Activated CD4-positive, alpha-beta memory T cell treated with anti-CD3 and anti-CD28 coated beads, Interleukin-2, amount 10 ng/mL, durations not matched to agents 7 days and 5 days (primary cell): ENCODE measurements around the gene PASD1. TPM values are rescaled to one million over a fixed set of nuclear protein-coding genes. Genes with fewer than 3 reads are reported as not detected.

Experiments used
- CTCF ChIA-PET: fragments of 350-600 bp; sonication (Branson Sonifier 250); formaldehyde crosslinking; loops from one replicate; lab custom pipeline; 2021; ENCODE audit warnings: antibody characterized with exemption, inconsistent platforms; lab: Charles Lee
- POLR2A ChIA-PET: fragments of 350-600 bp; sonication (Branson Sonifier 250); formaldehyde crosslinking; loops from one replicate; lab custom pipeline; 2021; ENCODE audit warnings: antibody characterized with exemption; lab: Charles Lee
- DNase-seq: peaks from one replicate; pipeline ENCODE4 v3.0.0-alpha.2; 2020
- H3K27ac Mint-ChIP-seq: one replicate; pipeline ENCODE4 v1.8.0; 2021; ENCODE audit warnings: mild to moderate bottlenecking, mixed read lengths
- H3K27me3 Mint-ChIP-seq: one replicate; pipeline ENCODE4 v1.8.0; 2021; ENCODE audit warnings: mixed read lengths
- H3K36me3 Mint-ChIP-seq: one replicate; pipeline ENCODE4 v1.8.0; 2021; ENCODE audit warnings: low read depth, mixed read lengths
- H3K4me1 Mint-ChIP-seq: one replicate; pipeline ENCODE4 v1.8.0; 2021; ENCODE audit warnings: mixed read lengths
- H3K4me3 Mint-ChIP-seq: one replicate; pipeline ENCODE4 v1.8.0; 2021; ENCODE audit warnings: mild to moderate bottlenecking, mixed read lengths
- H3K9me3 Mint-ChIP-seq: one replicate; pipeline ENCODE4 v1.8.0; 2021; ENCODE audit warnings: mixed read lengths
- total RNA-seq, 2 experiments: library from RNA; stranded (reverse); gene quantifications; one replicate each; pipeline ENCODE4 v1.2.3, GENCODE V29; 2021

Gene PASD1
- total RNA-seq, 2 experiments from 2014 or later: not detected

- no peaks in the 10 kb centered on the region for H3K4me1 Mint-ChIP-seq
- peaks cover 4% of the 10 kb centered on the region for H3K27me3 Mint-ChIP-seq
- no peaks in the 10 kb centered on the region for H3K36me3 Mint-ChIP-seq
- DNase-seq: no peak
- ChIA-PET CTCF (no interaction called here), POLR2A (no interaction called here)
- no peak overlapping the region for H3K4me3 Mint-ChIP-seq
- no peaks in the 10 kb centered on the region for H3K9me3 Mint-ChIP-seq
- no peak overlapping the region for H3K27ac Mint-ChIP-seq
Measured at GRCh38 chrX:151714362-151714761, 150.9 kb downstream of the PASD1 start.

GRCh38 chrX:151715752-151716151, 152.3 kb downstream of the PASD1 start, which contains the start of gene FATE1:
TSS of gene FATE1 (plus strand) at chrX:151716035. CDS start at chrX:151716120, 85 bp downstream.
- CTCF ChIA-PET: no interaction called here

GRCh38 chrX:151722241-151722846, 158.9 kb downstream of the PASD1 start:
- POLR2A ChIA-PET: no interaction called here
- Mint-ChIP-seq H3K27me3 (peaks cover 2% of the 10 kb centered on the region), H3K27ac (no peak overlapping the region), H3K4me3 (no peak overlapping the region), H3K36me3 (no peaks in the 10 kb centered on the region), H3K9me3 (no peaks in the 10 kb centered on the region), H3K4me1 (no peaks in the 10 kb centered on the region)
- no peak for DNase-seq
- CTCF ChIA-PET: no interaction called here

More at GRCh38 chrX:151715752-151716151, 152.3 kb downstream of the PASD1 start, which contains the start of gene FATE1:
- Mint-ChIP-seq H3K9me3 (no peaks in the 10 kb centered on the region), H3K4me3 (no peak within 1 kb of the TSS), H3K4me1 (no peaks in the 10 kb centered on the region), H3K27me3 (peaks cover 4% of the 10 kb centered on the region), H3K27ac (no peak within 1 kb of the TSS), H3K36me3 (no peaks in the 10 kb centered on the region)
- no peak for DNase-seq
- POLR2A ChIA-PET: no interaction called here

GRCh38 chrX:151723156-151723760, 159.8 kb downstream of the PASD1 start:
- CTCF ChIA-PET: no interaction called here

GRCh38 chrX:151724563-151725337, 161.3 kb downstream of the PASD1 start:
- Mint-ChIP-seq H3K4me3 (no peak overlapping the region), H3K27ac (no peak overlapping the region), H3K36me3 (no peaks in the 10 kb centered on the region), H3K27me3 (no peaks in the 10 kb centered on the region), H3K4me1 (no peaks in the 10 kb centered on the region), H3K9me3 (no peaks in the 10 kb centered on the region)
- DNase-seq: no peak
- CTCF ChIA-PET: no interaction called here
- POLR2A ChIA-PET: no interaction called here

More at GRCh38 chrX:151723156-151723760, 159.8 kb downstream of the PASD1 start:
- DNase-seq: no peak
- no peaks in the 10 kb centered on the region for H3K4me1 Mint-ChIP-seq
- no peaks in the 10 kb centered on the region for H3K36me3 Mint-ChIP-seq
- POLR2A ChIA-PET: no interaction called here
- no peak overlapping the region for H3K4me3 Mint-ChIP-seq
- H3K27me3 Mint-ChIP-seq: peaks cover 2% of the 10 kb centered on the region
- no peaks in the 10 kb centered on the region for H3K9me3 Mint-ChIP-seq
- no peak overlapping the region for H3K27ac Mint-ChIP-seq

- no peak for DNase-seq
- no peak overlapping the region for H3K4me3 Mint-ChIP-seq
- H3K36me3 Mint-ChIP-seq: no peaks in the 10 kb centered on the region
- ChIA-PET CTCF (no interaction called here), POLR2A (no interaction called here)
- no peak overlapping the region for H3K27ac Mint-ChIP-seq
- no peaks in the 10 kb centered on the region for H3K9me3 Mint-ChIP-seq
- H3K4me1 Mint-ChIP-seq: no peaks in the 10 kb centered on the region
- H3K27me3 Mint-ChIP-seq: no peaks in the 10 kb centered on the region
Measured at GRCh38 chrX:151725338-151725614, 161.8 kb downstream of the PASD1 start.

Other genes with a start within 250 kb of the PASD1 start
- gene VMA21, start 166.5 kb upstream of the PASD1 start, total RNA-seq: 10 to 100 TPM; 39.8 to 40.3 TPM
- not detected for gene PRRG3, start 131.8 kb downstream of the PASD1 start, total RNA-seq
- gene FATE1, start 152.4 kb downstream of the PASD1 start, total RNA-seq: not detected
- gene CNGA2, start 171.1 kb downstream of the PASD1 start, total RNA-seq: not detected